GM18508 (cell line): ENCODE data around the gene PDXDC1.
"Not testable (repeated sequence)": the region's sequence is repeated elsewhere in the genome, so short reads cannot be mapped to it uniquely, and the experiment has no call there.

Source experiments
- ATAC-seq: cut with Tn5 transposase; IDR thresholded peaks from one replicate; pipeline ENCODE4 v1.9.1; 2021; ENCODE audit warnings: moderate number of reproducible peaks; ENCODE audit not compliant: insufficient read depth, unreplicated experiment

The PDXDC1 gene

DNA sequence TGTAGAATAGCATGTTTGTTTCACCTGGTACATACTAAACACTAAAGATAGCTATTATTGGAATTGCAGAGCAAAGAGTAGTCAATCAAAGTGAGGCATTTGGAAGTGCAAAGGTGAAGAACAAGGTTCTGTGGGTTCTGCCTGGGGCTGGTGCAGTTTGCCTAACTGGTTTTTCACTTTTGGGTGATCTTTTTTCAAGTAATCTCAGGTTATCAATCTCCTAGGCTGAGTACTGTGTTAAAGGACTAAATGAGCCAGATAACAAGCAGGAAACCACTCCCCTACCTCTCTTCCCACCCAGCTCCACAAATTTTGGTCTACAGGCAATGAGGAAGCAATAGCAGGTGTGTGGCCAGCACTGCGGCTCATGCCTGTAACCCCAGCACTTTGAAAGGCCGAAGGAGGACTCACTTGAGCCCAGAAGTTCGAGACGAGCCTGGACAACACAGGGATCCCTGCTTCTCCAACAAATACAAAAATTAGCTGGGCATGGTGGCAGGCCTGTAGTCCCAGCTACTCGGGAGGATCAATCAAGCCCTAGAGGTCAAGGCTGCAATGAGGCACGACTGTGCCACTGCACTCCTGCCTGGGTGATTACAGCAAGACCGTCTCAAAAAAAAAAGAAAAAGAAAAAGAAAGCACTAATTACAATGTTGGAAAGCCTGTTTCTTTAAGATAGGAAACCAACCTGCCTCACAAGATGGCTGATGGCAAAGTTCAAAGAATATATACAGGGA lies 83.0 kb downstream of the PDXDC1 start:
- no peak for ATAC-seq

DNA sequence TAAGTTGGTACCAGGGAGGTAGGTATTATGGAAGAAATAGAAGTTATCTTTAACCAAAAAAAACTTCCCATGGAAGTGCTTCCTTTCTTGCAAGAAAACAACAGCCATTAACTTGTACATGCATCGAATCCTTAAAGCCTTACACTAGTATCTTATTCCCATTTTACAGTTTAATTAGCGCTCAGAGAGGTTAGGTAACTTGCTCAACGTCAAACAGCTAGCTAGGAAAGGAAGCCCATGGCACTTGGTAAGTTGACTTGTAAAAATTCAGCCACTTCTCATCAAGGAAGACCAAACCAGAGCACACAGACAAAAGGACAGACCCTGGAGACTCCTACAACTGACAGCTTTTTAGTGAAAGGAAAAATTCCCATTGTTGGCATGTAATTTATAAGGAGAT lies 84.5 kb downstream of the PDXDC1 start:
- ATAC-seq = no peak

DNA sequence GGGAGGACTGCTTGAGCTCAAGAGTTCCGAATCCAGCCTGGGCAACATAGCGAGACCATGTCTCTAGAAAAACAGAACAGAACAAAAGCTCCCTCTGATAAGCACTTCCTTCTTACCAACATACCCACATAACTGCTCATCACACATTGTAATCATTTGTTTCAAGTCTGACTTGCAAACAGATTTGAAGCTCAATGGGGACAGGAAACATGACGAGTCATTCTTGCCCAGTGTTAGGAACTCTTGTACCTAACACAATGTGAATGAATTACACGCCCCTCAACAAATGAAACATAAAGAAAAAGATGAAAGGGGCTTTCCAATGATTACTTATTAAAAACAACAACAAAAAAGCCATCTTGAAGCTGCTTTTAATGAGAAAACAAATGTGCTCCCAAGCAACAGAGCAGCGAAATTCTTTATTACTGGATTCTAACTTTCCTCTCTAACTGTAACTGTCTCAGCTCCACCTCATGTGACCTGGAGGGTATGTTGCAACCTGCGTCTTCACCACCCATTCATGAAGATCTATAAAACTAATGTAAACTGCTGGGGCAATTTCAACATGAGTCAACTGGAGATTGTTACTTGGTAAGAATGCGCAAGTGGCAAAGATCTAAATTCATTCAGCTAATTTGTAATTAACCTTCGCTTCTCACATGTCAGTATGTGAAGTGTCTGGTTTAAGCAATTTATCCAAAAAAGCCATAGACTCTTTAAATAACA lies 87.4 kb downstream of the PDXDC1 start:
- not testable (repeated sequence) for ATAC-seq

DNA sequence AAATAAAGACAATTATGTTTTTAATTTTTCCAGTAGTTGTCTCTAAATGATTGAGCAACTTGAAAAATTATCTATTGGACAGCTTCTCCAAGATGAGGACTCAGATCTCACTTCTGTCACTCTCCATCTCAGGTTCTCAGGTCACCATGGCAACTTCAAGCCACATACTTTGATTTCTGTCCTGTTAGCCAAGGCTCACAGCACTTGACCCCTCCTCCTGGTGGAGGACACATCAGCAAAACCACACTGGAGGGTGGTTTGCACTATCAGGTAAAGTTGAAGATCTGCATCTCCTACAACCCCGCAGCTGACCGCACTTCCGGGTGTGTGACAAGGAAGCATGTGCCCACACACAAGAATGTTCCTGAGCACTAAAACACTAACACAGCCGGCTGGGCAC lies 91.1 kb downstream of the PDXDC1 start:
- not testable (repeated sequence) for ATAC-seq

DNA sequence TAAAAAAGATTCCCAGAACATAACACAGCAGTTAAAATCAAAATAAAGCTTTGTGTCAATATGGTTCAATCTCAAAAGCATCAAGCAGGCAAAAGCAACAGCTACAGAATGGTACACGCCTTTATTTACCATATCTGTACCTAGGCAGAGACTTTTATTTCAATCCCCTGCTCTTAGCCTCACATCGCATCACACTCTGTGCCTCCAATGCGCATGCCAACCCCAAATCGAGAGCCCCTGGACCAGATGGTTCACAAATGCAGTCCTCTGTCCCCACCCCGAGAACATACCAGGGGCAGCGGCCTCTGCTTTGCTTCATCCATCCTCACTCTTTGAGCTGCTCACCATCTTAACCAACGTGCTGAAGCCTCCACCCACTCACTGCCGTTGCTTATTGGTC lies 91.9 kb downstream of the PDXDC1 start:
- ATAC-seq = not testable (repeated sequence)

DNA sequence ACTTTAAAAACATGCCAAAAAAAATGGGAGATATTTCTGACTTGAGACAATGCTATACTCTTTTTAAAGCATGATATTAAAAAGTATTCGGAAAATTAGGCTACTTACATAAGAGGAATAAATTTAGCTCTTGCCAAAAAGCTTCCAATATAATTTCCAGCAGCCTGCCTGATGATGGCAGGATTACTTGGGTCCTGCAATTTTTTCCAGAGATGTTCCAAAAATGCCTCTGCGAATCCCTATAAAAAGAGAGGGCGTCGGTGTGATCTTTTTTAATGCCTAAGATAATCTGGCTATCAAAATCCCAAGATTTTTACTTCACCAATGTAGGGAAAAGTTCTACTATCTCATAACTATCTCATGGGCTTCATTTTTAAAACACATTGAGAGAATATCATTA lies 96.2 kb downstream of the PDXDC1 start:
- not testable (repeated sequence) for ATAC-seq

DNA sequence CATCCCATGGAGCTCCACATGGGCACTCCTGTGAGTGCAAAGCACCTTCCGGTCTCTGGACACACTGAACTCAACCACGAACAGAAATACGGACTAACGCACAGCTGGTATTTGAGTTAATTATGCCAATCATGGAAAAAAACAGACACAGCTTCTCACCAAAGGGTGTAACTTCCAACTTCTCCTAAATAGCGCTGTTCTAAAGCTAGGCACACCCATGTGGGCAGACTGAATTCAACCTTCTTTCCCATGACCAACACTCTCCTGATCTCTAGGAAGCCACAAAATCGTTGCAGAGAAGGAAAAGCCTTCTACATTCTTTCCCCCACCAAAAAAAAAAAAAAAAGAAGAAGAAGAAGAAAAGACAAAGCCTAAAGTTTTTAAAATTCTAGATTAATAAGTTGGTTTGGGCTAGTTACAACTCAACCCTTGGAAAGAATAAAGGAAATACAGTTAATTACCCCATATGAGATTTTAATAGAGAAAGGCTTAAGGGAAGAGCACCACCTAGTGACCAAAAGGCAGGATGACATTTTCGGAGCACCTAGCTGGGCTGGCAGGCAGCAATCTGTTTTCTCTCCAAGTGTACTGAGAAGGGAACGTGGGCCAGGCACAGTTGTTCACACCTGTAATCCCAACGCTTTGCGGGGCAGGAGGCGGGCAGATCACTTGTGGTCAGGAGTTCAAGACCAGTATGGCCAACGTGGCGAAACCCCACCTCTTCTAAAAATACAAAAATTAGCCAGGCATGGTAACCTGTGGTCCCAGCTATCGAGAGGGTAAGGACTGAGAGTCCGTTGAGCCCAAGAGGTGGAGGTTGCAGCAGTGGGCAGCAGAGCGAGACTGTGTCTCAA lies 97.3 kb downstream of the PDXDC1 start:
- not testable (repeated sequence) for ATAC-seq

DNA sequence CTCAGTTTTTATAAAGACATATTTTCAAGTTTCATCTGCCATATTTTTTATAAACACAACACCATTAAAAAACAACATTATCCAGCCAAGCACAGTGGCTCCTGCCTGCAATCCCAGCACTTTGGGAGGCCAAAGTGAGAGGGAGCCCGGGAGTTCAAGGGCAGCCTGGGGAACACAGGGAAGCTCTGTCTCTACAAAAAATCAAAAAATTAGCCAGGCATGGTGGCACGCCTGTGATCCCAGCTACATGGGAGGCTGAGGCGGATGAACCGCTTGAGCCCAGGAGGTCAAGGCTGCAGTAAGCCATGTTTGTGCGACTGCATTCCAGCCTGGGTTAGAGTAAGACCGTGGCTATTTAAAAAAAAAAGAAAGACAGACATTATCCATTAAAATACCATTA lies 98.3 kb downstream of the PDXDC1 start:
- ATAC-seq = no peak

DNA sequence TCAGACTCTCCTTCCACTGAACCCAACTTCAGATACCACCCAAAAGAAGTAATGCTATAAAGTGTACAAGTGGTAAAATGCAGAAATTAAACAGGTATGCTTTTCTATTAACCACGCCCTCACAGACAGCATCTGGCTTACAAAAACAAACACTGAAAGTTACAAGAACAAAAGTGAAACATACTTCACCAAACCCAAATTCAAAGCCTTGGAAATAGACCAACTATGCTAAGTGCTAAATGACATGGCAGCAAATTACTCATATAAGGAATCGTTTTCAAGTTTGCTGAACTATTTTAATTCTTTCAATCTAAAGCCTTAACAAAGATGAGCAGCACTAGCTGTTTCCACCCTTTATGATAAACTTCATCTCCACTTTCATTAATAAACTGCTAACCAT lies 101.3 kb downstream of the PDXDC1 start:
- ATAC-seq = not testable (repeated sequence)

DNA sequence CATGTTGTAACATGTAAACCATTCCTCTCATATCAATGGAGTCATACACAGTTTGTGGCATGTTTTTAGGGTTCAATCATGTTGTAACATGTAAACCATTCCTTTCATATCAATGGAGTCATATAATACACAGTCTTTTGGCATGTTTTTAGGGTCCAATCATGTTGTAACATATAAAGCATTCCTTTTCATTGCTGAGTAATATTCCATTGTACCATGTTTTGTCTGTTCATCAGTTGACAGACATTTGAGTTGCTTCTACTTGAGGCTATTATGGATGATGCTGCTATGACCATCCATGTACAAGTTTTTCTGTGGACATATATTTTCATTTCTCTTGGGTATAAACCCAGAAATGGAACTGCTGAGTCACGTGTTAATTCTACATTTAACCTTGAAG lies 106.1 kb downstream of the PDXDC1 start:
- not testable (repeated sequence) for ATAC-seq

DNA sequence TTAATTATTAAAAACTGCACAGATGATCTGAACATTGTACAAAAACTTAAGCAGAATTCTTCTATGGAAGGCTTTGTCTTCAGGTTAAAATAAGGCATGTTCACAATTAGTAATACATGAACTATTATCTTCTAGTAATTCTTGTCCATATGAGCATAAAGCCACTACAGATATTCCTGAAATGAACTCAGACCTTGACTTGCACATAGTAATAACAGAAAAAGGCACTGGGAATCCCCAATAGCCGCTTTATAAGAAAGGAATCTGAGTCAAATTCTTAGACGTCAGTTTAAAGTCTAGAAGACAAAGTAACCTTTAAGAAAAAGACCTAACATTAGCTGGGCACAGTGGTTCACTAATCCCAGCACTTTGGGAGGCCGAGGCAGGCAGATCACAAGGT lies 108.0 kb downstream of the PDXDC1 start:
- ATAC-seq = not testable (repeated sequence)

DNA sequence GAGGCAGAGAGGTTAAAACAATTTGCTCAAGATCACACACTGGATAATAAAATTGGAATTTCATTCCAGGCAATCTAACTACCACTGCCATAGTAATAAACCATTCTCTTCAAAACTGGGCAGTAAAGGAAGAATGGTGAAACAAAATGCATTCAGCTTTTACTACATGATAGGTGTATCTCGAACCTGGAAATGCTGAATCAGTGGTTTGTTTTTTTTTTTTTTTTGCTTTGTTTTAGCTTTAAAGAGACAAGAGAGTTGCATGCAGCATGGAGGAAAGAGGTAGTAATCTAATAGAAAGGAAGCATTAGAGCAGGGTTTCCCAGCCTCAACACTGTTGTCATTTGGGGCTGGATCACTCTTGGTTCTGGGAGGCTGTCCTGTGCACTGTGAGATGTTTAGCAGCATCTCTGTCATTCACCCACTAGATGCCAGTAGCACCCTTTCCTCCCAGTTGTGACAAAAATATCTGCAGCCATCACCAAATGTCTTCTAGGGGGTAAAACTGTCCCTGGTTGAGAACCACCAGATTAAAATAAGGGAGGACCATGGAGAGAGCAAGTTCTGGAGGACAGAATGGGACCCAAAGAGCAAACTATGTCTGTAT lies 115.9 kb downstream of the PDXDC1 start:
- not testable (repeated sequence) for ATAC-seq

DNA sequence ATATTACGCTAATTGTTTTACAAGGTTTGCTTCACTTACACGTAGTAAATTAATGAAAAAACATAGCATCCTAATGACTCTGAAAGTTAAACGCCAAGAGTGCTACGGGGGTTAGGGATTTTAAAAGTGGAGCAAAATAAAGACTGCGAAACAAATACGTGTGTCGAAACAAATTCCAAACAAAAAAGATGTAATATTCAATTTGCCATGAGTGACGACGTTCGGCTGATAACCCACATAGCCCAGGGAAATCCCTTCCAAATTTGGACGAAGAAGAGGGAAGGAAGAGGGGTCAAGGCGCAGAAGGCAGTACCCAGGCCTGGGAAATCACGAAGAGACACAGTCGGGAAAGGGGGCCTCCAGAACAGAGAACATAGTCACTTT lies 118.7 kb downstream of the PDXDC1 start:
- ATAC-seq = not testable (repeated sequence)

DNA sequence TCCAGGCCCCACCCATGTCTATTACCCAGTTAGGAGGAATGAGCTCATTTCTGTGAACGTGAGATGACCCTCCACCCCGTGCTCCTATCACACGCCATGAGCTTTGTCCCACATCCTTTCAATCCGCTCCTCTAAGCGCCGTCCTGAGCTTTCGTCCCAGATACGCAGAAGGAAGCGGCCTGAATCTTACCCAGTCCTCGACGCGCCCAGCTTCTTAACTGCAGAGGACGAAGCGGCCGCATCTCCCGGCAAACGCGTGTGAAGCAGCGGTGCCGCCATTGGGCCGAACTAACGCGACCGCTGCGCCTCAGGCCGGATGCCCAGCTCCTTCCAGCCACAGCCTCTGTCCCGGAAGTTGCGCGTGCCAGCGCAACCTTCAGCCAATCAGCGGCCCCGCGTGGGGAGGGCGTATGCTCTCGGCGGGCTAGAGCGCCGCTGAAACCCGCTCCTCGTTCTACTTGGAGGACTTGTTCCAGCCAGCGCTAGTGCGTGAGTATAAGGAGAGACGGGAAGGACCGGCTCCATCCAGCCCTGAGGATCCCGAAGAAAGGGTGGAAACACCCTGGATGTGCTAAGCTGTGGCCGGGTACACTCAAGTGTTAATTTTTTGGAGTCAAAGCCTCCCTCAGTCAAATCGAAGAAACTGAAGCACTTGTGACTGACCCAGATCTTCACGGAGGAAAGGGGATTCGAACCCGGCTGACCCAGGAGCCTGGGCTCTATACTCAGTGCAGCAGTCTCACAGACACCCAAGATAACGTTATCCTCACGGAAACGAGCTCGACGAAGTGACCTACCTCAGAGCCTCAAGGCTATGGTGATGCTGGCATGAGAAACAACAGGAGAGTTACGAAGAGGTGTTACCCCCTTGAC lies 119.4 kb downstream of the PDXDC1 start, which contains the start of gene RRN3:
Gene RRN3 (minus strand): TSS at position 318 of the 873 bp plus-strand sequence. CDS start 39 bp downstream, at position 279.
- peak; percentile 68 for ATAC-seq

DNA sequence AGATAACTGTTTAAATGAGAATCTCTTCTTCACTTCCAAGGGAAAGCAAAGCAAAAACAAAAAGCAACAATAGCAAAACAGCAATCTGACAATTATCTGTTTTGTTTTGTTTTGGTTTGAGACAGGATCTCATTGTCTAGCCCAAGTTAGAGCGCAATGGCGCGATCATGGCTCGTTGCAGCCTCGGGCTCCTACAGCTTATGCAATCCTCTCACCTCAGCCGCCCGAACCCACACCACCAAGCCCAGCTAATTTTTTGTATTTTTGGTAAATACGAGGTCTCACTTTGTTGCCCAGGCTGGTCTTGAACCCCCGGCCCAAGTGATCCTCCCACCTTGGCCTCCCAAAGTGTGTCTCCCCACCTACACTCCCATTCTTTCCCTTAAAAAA lies 121.8 kb downstream of the PDXDC1 start:
- not testable (repeated sequence) for ATAC-seq

DNA sequence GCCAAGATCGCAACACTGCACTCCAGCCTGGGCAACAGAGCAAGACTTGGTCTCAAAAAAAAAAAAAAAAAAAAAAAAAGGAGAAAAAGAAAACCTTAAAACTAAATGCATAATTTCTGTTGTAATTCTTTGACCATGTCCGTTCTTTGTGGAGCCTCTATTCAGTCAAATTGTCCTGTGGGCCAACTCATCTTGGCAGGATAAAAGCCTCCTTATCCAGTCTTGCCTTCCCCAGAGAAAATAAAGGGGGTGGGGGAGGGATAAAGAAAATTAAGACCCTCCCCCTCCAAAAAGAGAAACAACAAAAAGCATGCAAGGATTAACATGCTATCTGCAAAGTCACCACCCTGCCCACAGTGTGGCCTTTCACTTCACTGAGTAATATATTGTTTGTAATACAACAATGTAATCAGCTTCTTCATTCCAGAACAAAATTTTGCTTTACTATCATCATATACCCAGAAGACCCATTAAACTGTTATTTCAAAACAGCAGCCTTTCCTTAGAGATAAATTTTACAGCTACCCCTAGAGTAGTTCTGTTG lies 124.6 kb downstream of the PDXDC1 start:
- not testable (repeated sequence) for ATAC-seq

DNA sequence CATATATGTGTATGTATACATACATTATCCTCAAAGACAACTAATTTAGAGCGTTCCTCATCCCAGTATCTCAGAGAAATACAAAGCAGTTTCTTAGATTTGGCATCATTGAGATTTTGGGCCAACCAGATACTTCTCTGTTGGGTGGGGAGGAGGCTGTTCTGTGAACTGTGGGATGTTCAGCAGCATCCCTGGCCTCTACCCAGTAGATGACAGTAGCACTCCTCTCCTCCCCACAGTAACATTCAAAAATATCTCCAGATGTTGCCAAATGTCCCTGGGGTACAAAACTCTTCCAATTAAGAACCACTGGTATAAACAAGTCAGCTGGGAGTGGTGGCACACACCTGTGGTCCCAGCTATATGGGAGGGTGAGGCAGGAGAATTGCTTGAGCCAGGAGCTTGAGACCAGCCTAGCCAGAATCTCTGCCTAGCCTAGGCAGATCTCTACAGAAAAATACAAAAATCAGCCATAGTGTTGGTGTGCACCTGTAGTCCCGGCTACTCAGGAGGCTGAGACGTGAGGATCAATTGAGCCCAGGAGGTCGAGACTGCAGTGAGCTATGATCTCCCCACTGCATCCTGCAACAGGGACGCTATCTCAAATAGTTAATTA lies 125.7 kb downstream of the PDXDC1 start:
- not testable (repeated sequence) for ATAC-seq

DNA sequence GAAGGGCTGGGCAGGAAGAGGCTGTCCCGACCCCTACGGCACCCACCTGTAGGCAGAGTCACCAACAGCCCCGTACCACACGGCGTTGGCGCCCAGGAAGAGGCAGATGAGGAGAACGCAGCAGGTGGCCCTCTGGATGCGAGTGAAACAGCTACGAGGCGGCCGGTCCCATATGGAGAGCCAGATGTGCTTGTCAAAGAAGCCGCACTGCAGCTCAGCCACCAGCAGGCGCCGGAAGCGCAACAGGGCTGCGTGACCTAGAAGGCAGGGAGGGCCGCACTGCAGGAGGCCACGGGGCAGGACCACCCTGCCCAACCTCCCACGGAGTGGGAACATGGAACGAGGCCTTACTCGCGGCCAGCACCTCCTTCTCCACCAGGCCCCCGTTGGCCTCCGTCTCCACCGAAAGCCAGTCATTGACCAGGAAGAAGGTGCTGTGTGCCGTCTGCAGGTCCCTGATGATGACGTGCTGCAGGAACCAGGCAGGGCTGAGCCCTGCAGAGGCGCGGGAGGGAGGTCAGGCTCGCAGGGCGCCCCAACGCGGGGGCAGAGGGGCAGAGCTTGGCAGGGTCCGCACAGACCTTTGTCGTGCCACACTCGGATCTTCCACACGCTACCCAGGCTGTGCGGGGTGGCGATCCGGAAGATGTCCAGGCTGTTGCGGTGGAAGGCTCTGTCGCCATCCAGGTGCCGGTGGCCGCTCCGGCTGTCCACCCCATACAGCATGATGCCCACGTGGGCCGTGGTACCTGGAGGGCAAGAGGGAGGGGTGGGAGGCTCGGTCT lies 153.0 kb downstream of the PDXDC1 start:
- not testable (repeated sequence) for ATAC-seq
